Measurements from ENCODE around the gene SYF2. TPM values are rescaled to one million over a fixed set of nuclear protein-coding genes. Genes with fewer than 3 reads are reported as not detected.
"Not testable (repeated sequence)": the region's sequence is repeated elsewhere in the genome, so short reads cannot be mapped to it uniquely, and the experiment has no call there.

The SYF2 gene
- total and polyA plus RNA-seq, 2 experiments from 2014 or later, result 34.2 to 66.3 TPM

DNA sequence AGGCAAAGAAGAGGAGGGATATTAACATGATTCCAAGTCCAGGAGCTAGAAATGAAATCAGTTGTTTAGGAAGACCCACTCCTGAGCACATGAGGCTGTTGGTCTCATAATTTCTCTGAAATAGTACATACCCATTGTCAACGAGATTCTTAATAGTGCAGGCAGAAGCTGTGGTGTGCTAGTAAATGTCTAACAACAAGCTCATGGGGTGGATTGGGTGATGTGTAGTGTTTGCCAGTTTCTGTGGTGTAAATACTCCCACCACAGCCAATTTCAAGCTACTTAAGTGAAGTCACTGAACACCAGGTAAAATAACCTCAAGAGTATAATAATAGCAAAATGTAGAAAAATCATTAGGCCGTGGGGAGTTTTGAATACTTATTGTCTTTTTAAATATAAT, 42.0 kb downstream of the SYF2 start:
- Histone ChIP-seq H3K27me3 (no peaks in the 10 kb centered on the region), H3K4me3 (no peak overlapping the region), H2AFZ (no peak overlapping the region), H3K79me2 (no peaks in the 10 kb centered on the region), H3K27ac (no peak overlapping the region), H3K36me3 (replicated peaks; ENCODE audit: insufficient read depth, low read depth) (no peaks in the 10 kb centered on the region), H3K4me2 (no peak overlapping the region), H3K9me2 (replicated peaks; ENCODE audit: insufficient read depth) (no peaks in the 10 kb centered on the region), H3K9me3 (ENCODE audit: low read depth) (no peaks in the 10 kb centered on the region), H4K20me1 (ENCODE audit: insufficient read depth, poor library complexity, severe bottlenecking) (no peaks in the 10 kb centered on the region), H3K4me1 (ENCODE audit: insufficient read depth) (peaks cover 10% of the 10 kb centered on the region)
- TF ChIP-seq EZH2phosphoT487 (IDR thresholded peaks at IDR 0.05; ENCODE audit: low read depth, severe bottlenecking, unreplicated experiment), result no peak
- TF ChIP-seq EZH2 (IDR thresholded peaks at IDR 0.05; ENCODE audit: borderline replicate concordance), result no peak
- TF ChIP-seq, protein P1, sequence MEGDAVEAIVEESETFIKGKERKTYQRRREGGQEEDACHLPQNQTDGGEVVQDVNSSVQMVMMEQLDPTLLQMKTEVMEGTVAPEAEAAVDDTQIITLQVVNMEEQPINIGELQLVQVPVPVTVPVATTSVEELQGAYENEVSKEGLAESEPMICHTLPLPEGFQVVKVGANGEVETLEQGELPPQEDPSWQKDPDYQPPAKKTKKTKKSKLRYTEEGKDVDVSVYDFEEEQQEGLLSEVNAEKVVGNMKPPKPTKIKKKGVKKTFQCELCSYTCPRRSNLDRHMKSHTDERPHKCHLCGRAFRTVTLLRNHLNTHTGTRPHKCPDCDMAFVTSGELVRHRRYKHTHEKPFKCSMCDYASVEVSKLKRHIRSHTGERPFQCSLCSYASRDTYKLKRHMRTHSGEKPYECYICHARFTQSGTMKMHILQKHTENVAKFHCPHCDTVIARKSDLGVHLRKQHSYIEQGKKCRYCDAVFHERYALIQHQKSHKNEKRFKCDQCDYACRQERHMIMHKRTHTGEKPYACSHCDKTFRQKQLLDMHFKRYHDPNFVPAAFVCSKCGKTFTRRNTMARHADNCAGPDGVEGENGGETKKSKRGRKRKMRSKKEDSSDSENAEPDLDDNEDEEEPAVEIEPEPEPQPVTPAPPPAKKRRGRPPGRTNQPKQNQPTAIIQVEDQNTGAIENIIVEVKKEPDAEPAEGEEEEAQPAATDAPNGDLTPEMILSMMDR (IDR thresholded peaks at IDR 0.05; ENCODE audit: poor library complexity), result no peak
- WGBS (ENCODE audit: low lambda C conversion rate, missing lambda C conversion rate), result 90% methylated on average over 2 of the region's 2 CpGs
- DNase-seq (ENCODE audit: low spot score), result no peak

DNA sequence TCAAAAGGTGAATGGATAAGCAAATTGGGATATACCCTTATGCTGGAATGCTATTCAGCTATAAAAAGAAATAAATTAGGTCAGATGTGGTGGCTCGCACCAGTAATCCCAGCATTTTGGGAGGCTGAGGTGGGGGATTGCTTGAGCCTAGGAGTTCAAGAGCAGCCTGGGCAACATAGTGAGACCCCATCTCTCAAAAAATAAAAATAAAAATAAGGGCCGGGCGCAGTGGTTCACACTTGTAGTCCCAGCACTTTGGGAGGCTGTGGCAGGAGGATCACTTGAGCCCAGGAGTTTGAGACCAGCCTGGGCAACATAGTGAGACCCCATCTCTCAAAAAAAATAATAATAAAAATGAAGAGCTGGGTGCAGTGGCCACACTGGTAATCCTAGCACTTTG, 44.4 kb downstream of the SYF2 start:
- H3K4me3 ChIP-seq; H3K79me2 ChIP-seq; H2AFZ ChIP-seq; H3K36me3 ChIP-seq (replicated peaks; ENCODE audit: insufficient read depth, low read depth); H4K20me1 ChIP-seq (ENCODE audit: insufficient read depth, poor library complexity, severe bottlenecking); H3K27ac ChIP-seq; H3K27me3 ChIP-seq; DNase-seq (ENCODE audit: low spot score); H3K9me3 ChIP-seq (ENCODE audit: low read depth); H3K4me1 ChIP-seq (ENCODE audit: insufficient read depth); H3K4me2 ChIP-seq; H3K9me2 ChIP-seq (replicated peaks; ENCODE audit: insufficient read depth): not testable (repeated sequence)
- 96% methylated on average over 3 of the region's 3 CpGs for WGBS (ENCODE audit: low lambda C conversion rate, missing lambda C conversion rate)

DNA sequence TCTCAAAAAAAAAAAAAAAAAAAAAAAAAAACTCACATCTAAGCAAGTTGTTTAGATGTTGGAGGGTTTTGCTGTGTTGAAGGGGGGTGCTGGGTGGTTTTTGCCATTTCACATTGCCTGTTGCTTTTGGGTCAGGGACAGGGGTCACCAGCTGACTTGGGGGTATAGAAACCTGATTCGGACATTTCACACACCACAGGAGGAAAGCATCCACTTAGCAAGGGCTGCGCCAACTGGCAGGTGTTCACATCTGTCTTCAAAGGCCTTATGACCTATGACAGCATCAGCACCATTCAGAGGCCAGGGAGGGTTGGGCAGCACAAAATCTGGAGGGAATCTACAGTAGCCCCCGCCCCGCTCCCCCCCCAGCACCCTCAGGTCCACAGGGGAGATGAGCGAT, 45.2 kb downstream of the SYF2 start:
- H3K79me2 ChIP-seq, result no peaks in the 10 kb centered on the region
- TF ChIP-seq EZH2phosphoT487 (IDR thresholded peaks at IDR 0.05; ENCODE audit: low read depth, severe bottlenecking, unreplicated experiment) (no peak), EZH2 (IDR thresholded peaks at IDR 0.05; ENCODE audit: borderline replicate concordance) (no peak)
- TF ChIP-seq, protein P1 (IDR thresholded peaks at IDR 0.05; ENCODE audit: poor library complexity), result no peak
- H3K4me1 ChIP-seq (ENCODE audit: insufficient read depth), result no peaks in the 10 kb centered on the region
- H3K27ac ChIP-seq, result no peak overlapping the region
- no peaks in the 10 kb centered on the region for H3K27me3 ChIP-seq
- no peak overlapping the region for H3K4me2 ChIP-seq
- no peaks in the 10 kb centered on the region for H3K9me3 ChIP-seq (ENCODE audit: low read depth)
- H3K9me2 ChIP-seq (replicated peaks; ENCODE audit: insufficient read depth), result no peaks in the 10 kb centered on the region
- DNase-seq (ENCODE audit: low spot score), result no peak
- no peak overlapping the region for H3K4me3 ChIP-seq
- no peaks in the 10 kb centered on the region for H4K20me1 ChIP-seq (ENCODE audit: insufficient read depth, poor library complexity, severe bottlenecking)
- no peak overlapping the region for H2AFZ ChIP-seq
- no peaks in the 10 kb centered on the region for H3K36me3 ChIP-seq (replicated peaks; ENCODE audit: insufficient read depth, low read depth)
- 95% methylated on average over 5 of the region's 5 CpGs for WGBS (ENCODE audit: low lambda C conversion rate, missing lambda C conversion rate)

DNA sequence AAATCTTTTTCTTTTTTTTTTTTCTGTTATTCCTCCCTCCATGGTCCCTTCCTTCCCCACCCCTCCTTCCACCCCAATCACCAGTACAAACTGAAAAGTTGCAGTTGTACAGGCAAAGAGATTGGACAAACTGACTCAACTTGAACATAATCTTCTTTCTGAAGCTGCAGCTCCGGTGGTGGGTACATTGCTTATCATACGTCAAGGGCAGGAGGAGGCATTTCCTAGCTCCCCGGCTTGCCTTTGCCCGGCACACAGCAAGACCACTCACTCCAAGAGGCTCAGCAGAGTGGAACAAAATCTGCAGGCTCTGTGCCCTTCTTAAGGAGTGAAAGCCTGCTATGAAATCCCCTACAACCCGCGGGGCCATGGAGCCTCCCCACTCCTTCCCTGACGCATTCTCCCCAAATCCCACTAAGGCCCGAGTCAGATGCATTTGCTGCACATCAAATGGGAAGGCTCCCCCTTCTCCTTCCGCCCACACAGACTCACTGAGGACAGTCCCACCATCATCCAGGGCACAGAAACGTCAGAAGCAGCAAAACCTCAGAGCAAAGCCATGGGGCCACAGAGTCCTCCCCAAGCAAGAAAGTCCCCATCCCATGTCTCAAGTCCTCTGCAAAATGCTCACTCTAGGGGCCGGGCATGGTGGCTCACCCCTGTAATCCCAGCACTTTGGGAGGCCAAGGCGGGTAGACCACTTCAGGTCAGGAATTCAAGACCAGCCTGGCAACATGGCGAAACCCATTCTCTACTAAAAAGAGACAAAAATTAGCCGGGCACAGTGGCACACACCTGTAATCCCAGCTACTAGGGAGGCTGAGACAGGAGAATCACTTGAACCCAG, 45.9 kb downstream of the SYF2 start:
- no peak overlapping the region for H2AFZ ChIP-seq
- no peaks in the 10 kb centered on the region for H3K36me3 ChIP-seq (replicated peaks; ENCODE audit: insufficient read depth, low read depth)
- no peak overlapping the region for H3K27ac ChIP-seq
- no peaks in the 10 kb centered on the region for H3K27me3 ChIP-seq
- H3K4me2 ChIP-seq, result peak overlapping the region; percentile 36
- no peak for DNase-seq (ENCODE audit: low spot score)
- no peaks in the 10 kb centered on the region for H3K79me2 ChIP-seq
- no peaks in the 10 kb centered on the region for H4K20me1 ChIP-seq (ENCODE audit: insufficient read depth, poor library complexity, severe bottlenecking)
- no peaks in the 10 kb centered on the region for H3K4me1 ChIP-seq (ENCODE audit: insufficient read depth)
- no peak overlapping the region for H3K4me3 ChIP-seq
- WGBS (ENCODE audit: low lambda C conversion rate, missing lambda C conversion rate), result 73% methylated on average over 14 of the region's 14 CpGs
- no peaks in the 10 kb centered on the region for H3K9me2 ChIP-seq (replicated peaks; ENCODE audit: insufficient read depth)
- no peaks in the 10 kb centered on the region for H3K9me3 ChIP-seq (ENCODE audit: low read depth)
- TF ChIP-seq EZH2phosphoT487 (IDR thresholded peaks at IDR 0.05; ENCODE audit: low read depth, severe bottlenecking, unreplicated experiment) (no peak), EZH2 (IDR thresholded peaks at IDR 0.05; ENCODE audit: borderline replicate concordance) (no peak)
- TF ChIP-seq, protein P1 (IDR thresholded peaks at IDR 0.05; ENCODE audit: poor library complexity), result no peak
